ENCODE measurements around the gene CHCHD6. TPM values are rescaled to one million over a fixed set of nuclear protein-coding genes. Genes with fewer than 3 reads are reported as not detected.

The CHCHD6 gene
- polyA plus RNA-seq, 1 donor: 10.8 TPM

DNA sequence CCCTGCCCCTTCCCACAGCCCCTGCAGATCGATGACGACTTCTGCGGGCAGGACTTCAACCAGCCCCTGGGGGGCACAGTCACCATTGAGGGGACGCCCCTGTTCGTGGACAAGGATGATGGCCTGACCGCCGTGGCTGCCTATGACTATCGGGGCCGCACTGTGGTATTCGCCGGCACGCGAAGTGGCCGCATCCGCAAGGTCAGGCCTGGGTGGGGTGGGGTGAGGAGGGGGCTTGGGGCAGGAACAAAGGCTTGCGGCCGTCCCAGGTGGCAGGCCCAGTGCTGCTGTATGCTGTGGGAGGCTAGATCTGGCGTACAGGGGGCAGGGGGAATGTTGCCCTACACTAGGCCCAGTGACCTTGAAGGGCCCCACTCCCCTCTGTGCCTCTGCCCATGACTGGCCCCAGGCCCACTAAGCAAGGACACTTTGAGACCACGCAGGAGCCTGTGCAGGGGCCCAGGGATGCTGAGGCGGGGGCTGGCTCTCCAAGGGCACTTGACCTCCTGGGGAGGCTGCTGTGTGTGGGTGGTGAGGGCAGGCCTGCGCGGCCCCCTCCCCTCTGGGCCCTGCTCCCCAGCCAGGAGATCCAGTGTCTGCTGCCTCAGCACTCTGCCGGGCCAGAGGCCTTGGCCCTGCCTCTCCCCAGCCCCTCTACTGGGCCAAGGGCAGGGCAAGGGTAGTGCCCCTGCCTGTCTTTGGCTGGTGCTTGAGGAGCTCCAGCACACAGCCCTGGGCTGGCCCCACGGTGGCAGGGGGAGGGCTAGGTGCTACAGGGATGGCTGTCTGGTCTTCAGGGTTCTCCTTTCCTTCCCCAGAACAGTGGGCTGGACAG is 287.5 kb downstream of the CHCHD6 start:
- WGBS (ENCODE audit: insufficient coverage, low lambda C conversion rate): no CpG with 5 or more reads among the region's 24 CpGs
- Histone ChIP-seq H3K27me3 (ENCODE audit: control insufficient read depth, insufficient read depth, low read length) (no peaks in the 10 kb centered on the region), H3K4me1 (ENCODE audit: control insufficient read depth, insufficient read depth, low read length) (peaks cover under 1% of the 10 kb centered on the region), H3K36me3 (ENCODE audit: control insufficient read depth, insufficient read depth, low read length) (peaks cover 35% of the 10 kb centered on the region), H3K27ac (ENCODE audit: low read length) (no peak overlapping the region), H3K9me3 (ENCODE audit: control insufficient read depth, low read depth, low read length) (no peaks in the 10 kb centered on the region), H3K4me3 (ENCODE audit: low read length) (no peak overlapping the region)
- no peak for DNase-seq

DNA sequence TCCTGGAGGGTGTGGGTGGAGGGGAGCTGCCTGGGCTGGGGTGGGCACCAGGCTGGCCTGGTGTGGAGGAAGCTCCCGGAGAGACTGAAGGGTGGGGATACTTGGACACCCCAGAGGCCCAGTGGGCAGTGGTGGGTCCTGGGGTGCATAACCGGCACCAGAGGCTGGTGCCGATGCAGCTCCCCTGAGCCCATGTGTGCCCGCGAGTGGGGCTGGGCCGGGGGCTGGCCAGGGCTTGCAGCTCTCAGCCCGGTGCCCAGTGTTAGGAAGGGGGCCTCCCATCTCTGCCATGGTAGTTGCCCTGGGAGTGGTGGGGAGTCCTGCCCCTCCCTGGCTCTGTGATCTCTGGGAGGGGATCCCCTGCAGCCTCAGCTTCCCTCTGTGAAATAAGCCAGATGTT is 288.2 kb downstream of the CHCHD6 start:
- no peaks in the 10 kb centered on the region for H3K27me3 ChIP-seq (ENCODE audit: control insufficient read depth, insufficient read depth, low read length)
- no peak for DNase-seq
- H3K4me1 ChIP-seq (ENCODE audit: control insufficient read depth, insufficient read depth, low read length): no peaks in the 10 kb centered on the region
- no CpG with 5 or more reads among the region's 7 CpGs for WGBS (ENCODE audit: insufficient coverage, low lambda C conversion rate)
- H3K27ac ChIP-seq (ENCODE audit: low read length): no peak overlapping the region
- no peak overlapping the region for H3K4me3 ChIP-seq (ENCODE audit: low read length)
- H3K36me3 ChIP-seq (ENCODE audit: control insufficient read depth, insufficient read depth, low read length): peaks cover 35% of the 10 kb centered on the region
- H3K9me3 ChIP-seq (ENCODE audit: control insufficient read depth, low read depth, low read length): no peaks in the 10 kb centered on the region

DNA sequence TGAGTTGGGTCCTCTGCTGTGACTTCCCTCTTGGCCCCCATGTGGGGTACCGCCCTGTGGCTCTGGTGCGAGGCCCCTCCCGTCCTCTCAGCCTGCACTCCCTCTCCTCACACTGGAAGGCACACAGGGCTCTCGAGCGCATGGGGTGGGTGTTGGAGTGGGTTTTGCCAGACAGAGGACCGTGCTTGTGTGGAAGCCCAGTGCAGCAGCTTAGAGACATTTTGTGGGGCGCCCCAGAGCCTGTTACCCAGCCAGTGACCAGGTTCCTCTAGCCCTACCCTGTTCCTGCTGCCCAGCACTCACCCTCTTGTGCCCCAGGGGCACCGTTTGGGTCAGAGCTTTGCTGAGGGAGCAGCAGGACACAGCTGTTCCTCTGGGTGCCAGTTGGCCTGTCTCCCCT is 288.7 kb downstream of the CHCHD6 start:
- Histone ChIP-seq H3K4me1 (ENCODE audit: control insufficient read depth, insufficient read depth, low read length) (no peaks in the 10 kb centered on the region), H3K36me3 (ENCODE audit: control insufficient read depth, insufficient read depth, low read length) (peaks cover 37% of the 10 kb centered on the region)
- WGBS (ENCODE audit: insufficient coverage, low lambda C conversion rate): no CpG with 5 or more reads among the region's 8 CpGs

DNA sequence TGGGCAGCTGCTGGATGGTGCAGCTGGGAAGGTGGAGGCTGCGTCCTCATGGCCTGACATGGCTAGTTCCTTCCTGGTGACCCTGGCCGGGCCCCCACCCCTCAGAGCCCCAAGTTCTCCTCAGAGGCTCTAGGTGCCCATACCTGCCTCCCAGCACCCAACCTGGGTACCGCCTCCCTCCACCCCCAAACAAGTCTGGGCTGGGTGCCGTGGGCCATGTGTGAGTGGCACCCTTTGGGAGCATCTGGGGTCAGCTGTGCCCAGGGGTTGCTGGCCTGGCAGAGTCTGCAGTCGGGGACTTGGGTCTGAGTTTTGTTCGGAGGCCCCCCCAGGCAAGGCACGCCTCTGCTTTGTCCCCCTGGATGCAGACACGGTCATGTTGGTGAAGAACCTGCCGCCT is 289.4 kb downstream of the CHCHD6 start:
- no peak overlapping the region for H3K4me3 ChIP-seq (ENCODE audit: low read length)
- WGBS (ENCODE audit: insufficient coverage, low lambda C conversion rate): no CpG with 5 or more reads among the region's 9 CpGs
- no peak for DNase-seq
- H3K4me1 ChIP-seq (ENCODE audit: control insufficient read depth, insufficient read depth, low read length): no peaks in the 10 kb centered on the region
- H3K27me3 ChIP-seq (ENCODE audit: control insufficient read depth, insufficient read depth, low read length): no peaks in the 10 kb centered on the region
- H3K9me3 ChIP-seq (ENCODE audit: control insufficient read depth, low read depth, low read length): no peaks in the 10 kb centered on the region
- peaks cover 37% of the 10 kb centered on the region for H3K36me3 ChIP-seq (ENCODE audit: control insufficient read depth, insufficient read depth, low read length)
- H3K27ac ChIP-seq (ENCODE audit: low read length): no peak overlapping the region

More for the DNA sequence above, 288.7 kb downstream of the CHCHD6 start:
- no peaks in the 10 kb centered on the region for H3K9me3 ChIP-seq (ENCODE audit: control insufficient read depth, low read depth, low read length)
- H3K4me3 ChIP-seq (ENCODE audit: low read length): no peak overlapping the region
- no peaks in the 10 kb centered on the region for H3K27me3 ChIP-seq (ENCODE audit: control insufficient read depth, insufficient read depth, low read length)
- DNase-seq: no peak
- no peak overlapping the region for H3K27ac ChIP-seq (ENCODE audit: low read length)

DNA sequence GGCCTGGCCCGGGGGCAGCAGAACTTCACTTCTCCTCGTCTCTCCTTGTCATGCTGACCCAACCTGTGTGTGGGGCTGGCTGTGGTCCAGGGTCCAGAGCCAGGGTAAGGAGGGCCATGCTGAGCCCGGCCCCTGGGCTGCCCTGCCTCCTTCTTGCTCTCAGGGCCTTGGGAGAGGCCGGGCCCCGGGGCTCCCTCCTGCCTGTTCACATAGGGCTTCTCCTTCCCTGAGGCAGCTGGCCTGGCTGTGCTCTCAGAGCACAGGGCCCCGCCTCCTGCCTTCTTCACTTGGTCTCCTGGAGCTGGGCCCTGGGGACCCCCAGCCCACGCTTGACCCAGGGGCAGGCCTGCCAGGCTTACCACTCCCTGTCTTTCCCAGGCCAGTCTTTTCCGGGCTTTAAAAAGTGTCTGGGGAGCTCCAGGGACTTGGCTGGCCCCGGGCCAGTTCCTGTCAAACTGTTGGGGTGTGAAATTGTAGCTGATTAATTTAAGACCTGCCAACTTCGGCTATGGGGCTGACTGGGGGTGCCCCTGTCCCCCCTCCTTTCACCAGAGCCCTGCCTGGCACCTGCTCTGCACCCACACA is 290.7 kb downstream of the CHCHD6 start:
- Histone ChIP-seq H3K27ac (ENCODE audit: low read length) (no peak overlapping the region), H3K4me1 (ENCODE audit: control insufficient read depth, insufficient read depth, low read length) (no peaks in the 10 kb centered on the region)
- WGBS (ENCODE audit: insufficient coverage, low lambda C conversion rate): no CpG with 5 or more reads among the region's 10 CpGs

DNA sequence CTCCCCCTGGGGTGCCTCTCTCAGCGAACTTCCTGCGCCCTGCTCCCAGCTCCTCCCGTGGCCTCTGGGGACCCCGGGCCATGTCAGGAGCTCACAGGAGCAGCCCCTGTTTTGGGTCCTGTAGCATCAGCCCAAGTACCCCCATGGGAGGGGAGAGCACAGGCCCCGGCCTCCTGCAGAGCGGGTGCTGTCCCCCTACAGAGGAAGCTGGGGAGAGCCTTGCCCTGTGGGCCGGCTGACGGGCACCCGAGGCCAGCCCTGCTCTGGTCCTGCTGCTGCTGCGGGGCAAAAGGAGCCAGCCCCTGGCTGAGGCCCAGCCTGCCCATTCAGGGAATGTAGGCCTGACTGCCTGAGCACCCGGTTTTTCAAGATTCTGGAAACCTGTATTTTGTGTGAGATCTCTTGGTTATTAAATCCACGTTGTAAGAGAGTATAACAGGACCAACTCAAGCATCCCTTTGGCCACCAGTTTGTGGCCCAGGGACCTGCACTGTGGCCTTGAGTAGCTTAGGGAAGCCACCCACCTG is 291.3 kb downstream of the CHCHD6 start:
- no peak for DNase-seq
- WGBS (ENCODE audit: insufficient coverage, low lambda C conversion rate): no CpG with 5 or more reads among the region's 12 CpGs
- no peaks in the 10 kb centered on the region for H3K9me3 ChIP-seq (ENCODE audit: control insufficient read depth, low read depth, low read length)
- H3K27me3 ChIP-seq (ENCODE audit: control insufficient read depth, insufficient read depth, low read length): no peaks in the 10 kb centered on the region
- no peaks in the 10 kb centered on the region for H3K4me1 ChIP-seq (ENCODE audit: control insufficient read depth, insufficient read depth, low read length)
- no peak overlapping the region for H3K27ac ChIP-seq (ENCODE audit: low read length)
- H3K4me3 ChIP-seq (ENCODE audit: low read length): no peak overlapping the region
- peaks cover 22% of the 10 kb centered on the region for H3K36me3 ChIP-seq (ENCODE audit: control insufficient read depth, insufficient read depth, low read length)

More for the DNA sequence above, 290.7 kb downstream of the CHCHD6 start:
- DNase-seq: no peak
- peaks cover 27% of the 10 kb centered on the region for H3K36me3 ChIP-seq (ENCODE audit: control insufficient read depth, insufficient read depth, low read length)
- H3K4me3 ChIP-seq (ENCODE audit: low read length): no peak overlapping the region
- H3K9me3 ChIP-seq (ENCODE audit: control insufficient read depth, low read depth, low read length): no peaks in the 10 kb centered on the region
- no peaks in the 10 kb centered on the region for H3K27me3 ChIP-seq (ENCODE audit: control insufficient read depth, insufficient read depth, low read length)

DNA sequence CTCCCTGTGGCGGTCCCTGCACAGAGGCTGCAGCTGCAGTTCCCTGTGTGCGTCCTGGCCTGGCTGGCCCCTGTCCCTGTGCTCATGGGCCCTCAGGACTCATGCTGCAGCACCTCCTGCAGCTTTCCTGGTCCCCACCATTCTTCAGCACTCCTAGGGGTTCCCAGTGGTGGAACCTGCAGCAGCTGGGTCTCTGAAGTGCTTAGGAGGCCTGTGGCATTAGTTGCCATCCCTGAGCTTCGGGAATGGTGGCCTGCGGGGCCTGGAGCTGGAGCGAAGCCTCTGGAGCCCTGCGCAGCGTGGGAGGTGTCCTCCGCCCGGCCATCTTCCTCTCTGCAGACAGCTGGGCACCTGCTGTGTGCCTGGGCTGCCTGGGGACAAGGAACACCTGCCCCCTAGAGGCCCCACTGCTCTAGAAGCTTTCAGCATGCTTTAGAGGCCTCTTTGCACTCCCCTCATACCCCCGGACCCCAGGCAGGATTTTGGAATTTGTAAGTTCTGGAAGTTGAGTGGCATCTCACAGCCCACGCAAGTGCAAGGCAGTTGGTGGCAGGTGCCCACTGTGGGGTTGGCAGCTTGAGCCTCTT is 292.0 kb downstream of the CHCHD6 start:
- peaks cover 15% of the 10 kb centered on the region for H3K36me3 ChIP-seq (ENCODE audit: control insufficient read depth, insufficient read depth, low read length)
- H3K4me1 ChIP-seq (ENCODE audit: control insufficient read depth, insufficient read depth, low read length): no peaks in the 10 kb centered on the region
- no CpG with 5 or more reads among the region's 11 CpGs for WGBS (ENCODE audit: insufficient coverage, low lambda C conversion rate)
- H3K27ac ChIP-seq (ENCODE audit: low read length): no peak overlapping the region
- H3K4me3 ChIP-seq (ENCODE audit: low read length): no peak overlapping the region
- H3K27me3 ChIP-seq (ENCODE audit: control insufficient read depth, insufficient read depth, low read length): no peaks in the 10 kb centered on the region
- no peak for DNase-seq
- no peaks in the 10 kb centered on the region for H3K9me3 ChIP-seq (ENCODE audit: control insufficient read depth, low read depth, low read length)

DNA sequence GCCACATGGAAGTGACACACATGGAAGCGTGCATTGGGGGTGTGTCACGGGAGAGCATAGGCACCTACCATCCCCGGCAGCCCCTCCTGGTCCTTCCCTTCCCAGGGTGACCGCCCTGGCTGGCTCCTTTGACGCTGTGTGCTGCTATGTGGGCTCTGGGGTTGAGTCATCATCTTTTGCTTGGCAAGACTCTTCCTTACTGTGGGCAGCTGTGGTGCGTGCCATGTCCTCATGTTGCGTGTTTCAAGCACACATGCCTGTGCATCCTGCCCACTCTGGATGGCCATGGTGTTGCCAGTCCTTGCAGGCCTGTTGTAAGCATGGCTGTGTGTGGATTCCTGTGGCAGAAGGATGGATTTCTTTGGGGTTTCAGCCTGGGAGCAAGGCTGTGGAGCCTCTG is 292.9 kb downstream of the CHCHD6 start:
- WGBS (ENCODE audit: insufficient coverage, low lambda C conversion rate): no CpG with 5 or more reads among the region's 7 CpGs
- Histone ChIP-seq H3K27me3 (ENCODE audit: control insufficient read depth, insufficient read depth, low read length) (no peaks in the 10 kb centered on the region), H3K4me3 (ENCODE audit: low read length) (no peak overlapping the region), H3K4me1 (ENCODE audit: control insufficient read depth, insufficient read depth, low read length) (peaks cover 5% of the 10 kb centered on the region), H3K27ac (ENCODE audit: low read length) (no peak overlapping the region), H3K9me3 (ENCODE audit: control insufficient read depth, low read depth, low read length) (no peaks in the 10 kb centered on the region), H3K36me3 (ENCODE audit: control insufficient read depth, insufficient read depth, low read length) (peaks cover 7% of the 10 kb centered on the region)
- DNase-seq: no peak

DNA sequence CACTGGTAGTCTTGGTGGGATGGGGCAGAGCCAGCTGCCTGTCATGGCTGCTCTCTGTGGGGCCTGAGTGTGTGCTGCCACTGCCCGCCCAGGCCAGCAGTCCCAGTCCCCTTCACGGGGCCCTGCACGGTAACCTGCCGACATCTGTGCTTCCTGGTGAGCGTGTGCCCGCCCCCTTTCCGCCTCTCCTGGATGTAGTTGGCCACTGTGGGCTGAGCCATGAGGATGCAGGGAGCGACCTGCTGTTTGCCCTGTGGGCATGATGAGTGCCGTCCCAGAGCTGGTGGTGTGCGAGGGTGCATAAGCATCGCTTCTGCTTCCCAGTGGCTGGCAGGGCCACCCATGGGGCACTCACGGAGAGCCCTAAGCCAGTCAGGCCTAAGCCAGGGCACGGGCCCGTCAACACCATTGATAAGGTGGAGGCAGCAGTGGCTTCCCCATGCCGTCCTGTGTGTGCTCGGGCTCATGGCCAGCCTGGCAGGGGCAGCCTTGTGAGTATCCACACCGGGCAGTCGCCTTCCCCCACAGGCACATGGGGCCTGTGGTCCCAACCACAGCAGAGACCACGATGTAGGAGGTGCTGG is 293.5 kb downstream of the CHCHD6 start:
- Histone ChIP-seq H3K4me1 (ENCODE audit: control insufficient read depth, insufficient read depth, low read length) (peaks cover 8% of the 10 kb centered on the region), H3K36me3 (ENCODE audit: control insufficient read depth, insufficient read depth, low read length) (peaks cover 4% of the 10 kb centered on the region), H3K9me3 (ENCODE audit: control insufficient read depth, low read depth, low read length) (no peaks in the 10 kb centered on the region), H3K27me3 (ENCODE audit: control insufficient read depth, insufficient read depth, low read length) (no peaks in the 10 kb centered on the region), H3K27ac (ENCODE audit: low read length) (no peak overlapping the region), H3K4me3 (ENCODE audit: low read length) (no peak overlapping the region)
- DNase-seq: no peak
- no CpG with 5 or more reads among the region's 19 CpGs for WGBS (ENCODE audit: insufficient coverage, low lambda C conversion rate)

DNA sequence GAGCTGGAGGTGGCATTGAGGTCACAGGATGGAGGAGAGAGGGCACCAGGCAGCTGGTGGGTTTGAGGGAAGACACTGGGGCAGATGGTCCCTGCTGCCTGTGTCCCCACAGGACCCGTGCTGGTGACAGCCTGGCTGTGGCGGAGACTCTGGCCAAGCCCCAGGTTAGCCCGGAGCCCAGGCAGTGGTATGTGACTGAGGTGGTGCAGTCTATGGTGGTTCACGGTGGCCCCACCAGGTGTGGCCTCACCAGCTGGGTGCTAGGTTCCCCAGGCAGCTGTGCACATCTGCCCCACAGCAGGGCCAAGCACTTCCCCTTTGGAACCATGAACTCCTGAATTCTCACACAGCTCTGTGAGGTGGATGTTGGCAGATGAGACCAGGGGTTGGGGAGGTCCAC is 294.3 kb downstream of the CHCHD6 start:
- no peak overlapping the region for H3K4me3 ChIP-seq (ENCODE audit: low read length)
- H3K36me3 ChIP-seq (ENCODE audit: control insufficient read depth, insufficient read depth, low read length): peaks cover 4% of the 10 kb centered on the region
- H3K4me1 ChIP-seq (ENCODE audit: control insufficient read depth, insufficient read depth, low read length): peaks cover 8% of the 10 kb centered on the region
- H3K27ac ChIP-seq (ENCODE audit: low read length): no peak overlapping the region
- no peaks in the 10 kb centered on the region for H3K9me3 ChIP-seq (ENCODE audit: control insufficient read depth, low read depth, low read length)
- no peak for DNase-seq
- no peaks in the 10 kb centered on the region for H3K27me3 ChIP-seq (ENCODE audit: control insufficient read depth, insufficient read depth, low read length)
- no CpG with 5 or more reads among the region's 4 CpGs for WGBS (ENCODE audit: insufficient coverage, low lambda C conversion rate)
